ENCODE data around the gene FITM1. TPM values are rescaled to one million over a fixed set of nuclear protein-coding genes. Genes with fewer than 3 reads are reported as not detected.

The FITM1 gene
- total and polyA plus RNA-seq, 12 donors = 4.6 to 25.7 (median 10.4) TPM

GRCh38 chr14:24146453-24146977, 16.1 kb downstream of the FITM1 start, which contains the start of gene PSME2:
Gene PSME2, minus strand, starts transcription at chr14:24146610. Its CDS starts 29 bp downstream, at chr14:24146581.
- peak; percentile 93 to 98 (median 98) for DNase-seq
- Histone ChIP-seq H3K27me3 (no peaks in the 10 kb centered on the region), H3K9me3 (replicated peaks in 1 of 3) (no peaks in the 10 kb centered on the region), H3K4me1 (replicated peaks in 1 of 2) (peaks cover 21 to 42% of the 10 kb centered on the region in 2 donors), H3K36me3 (replicated peaks in 1 of 2) (peaks cover 0 to 55% of the 10 kb centered on the region in 2 donors), H3K27ac (peak within 1 kb of the TSS; percentile 72 to 92 (median 84)), H3K4me3 (peak within 1 kb of the TSS; percentile 74 to 99 (median 78))
- TF ChIP-seq CTCF (IDR thresholded peaks at IDR 0.05) (peak in 1 of 6 experiments; percentile 10), POLR2A (IDR thresholded peaks at IDR 0.05) (peak in 1 of 2 donors; percentile 66)
- 0 to 2% (median 0%) methylated on average over 15 to 25 of the region's 25 CpGs for WGBS, 4 donors
- intact Hi-C loops (cut with DNase I) = no loop called here

- DNase-seq = peak; percentile 97 to 99 (median 99)
- Histone ChIP-seq H3K36me3 (replicated peaks in 1 of 2) (peaks cover 0 to 61% of the 10 kb centered on the region in 2 donors), H3K4me1 (replicated peaks in 1 of 2) (peaks cover 18 to 38% of the 10 kb centered on the region in 2 donors), H3K4me3 (peak within 1 kb of the TSS; percentile 74 to 99 (median 78)), H3K27ac (peak within 1 kb of the TSS; percentile 72 to 92 (median 84)), H3K9me3 (replicated peaks in 1 of 3) (no peaks in the 10 kb centered on the region), H3K27me3 (no peaks in the 10 kb centered on the region)
- intact Hi-C loops (cut with DNase I) = no loop called here
- 0 to 3% (median 1%) methylated on average over 11 to 57 of the region's 57 CpGs for WGBS, 4 donors
- peak; percentile 42 to 64 for TF ChIP-seq POLR2A (IDR thresholded peaks at IDR 0.05)
- no peak for TF ChIP-seq CTCF (IDR thresholded peaks at IDR 0.05)
Measured at GRCh38 chr14:24146978-24147760, 16.7 kb downstream of the FITM1 start, which contains the start of gene RNF31. Gene RNF31, plus strand, starts transcription at chr14:24147498. Its CDS starts 201 bp downstream, at chr14:24147699.

- peak overlapping the region; percentile 64 to 92 (median 84) for H3K27ac ChIP-seq
Measured at GRCh38 chr14:24147761-24148428, 17.4 kb downstream of the FITM1 start.

More at GRCh38 chr14:24147761-24148428, 17.4 kb downstream of the FITM1 start:
- H3K4me3 ChIP-seq = peak overlapping the region; percentile 29 to 99 (median 70)
- H3K36me3 ChIP-seq (replicated peaks in 1 of 2) = peaks cover 0 to 66% of the 10 kb centered on the region in 2 donors
- intact Hi-C loops (cut with DNase I) = no loop called here
- DNase-seq = no peak
- WGBS, 4 donors = 3 to 5% (median 5%) methylated on average over 13 to 29 of the region's 29 CpGs
- H3K27me3 ChIP-seq = no peaks in the 10 kb centered on the region
- no peak for TF ChIP-seq CTCF (IDR thresholded peaks at IDR 0.05)
- no peak for TF ChIP-seq POLR2A (IDR thresholded peaks at IDR 0.05)
- peaks cover 16 to 34% of the 10 kb centered on the region in 2 donors for H3K4me1 ChIP-seq (replicated peaks in 1 of 2)
- no peaks in the 10 kb centered on the region for H3K9me3 ChIP-seq (replicated peaks in 1 of 3)
